Esophagus (tissue), 2 donors: Measurements from ENCODE around the gene OR10G8. TPM values are rescaled to one million over a fixed set of nuclear protein-coding genes. Genes with fewer than 3 reads are reported as not detected.
"Not testable (repeated sequence)": the region's sequence is repeated elsewhere in the genome, so short reads cannot be mapped to it uniquely, and the experiment has no call there.

Source experiments
- H3K27ac ChIP-seq, 2 donors: one replicate each; pipeline ENCODE4 v1.5.1; 2013; ENCODE audit warnings: low read depth in 2 of 2, mild to moderate bottlenecking in 2 of 2, inconsistent platforms in 1 of 2, low read length in 1 of 2, moderate library complexity in 1 of 2
- H3K27me3 ChIP-seq, 2 donors: one replicate each; pipeline ENCODE4 v1.6.1; 2013; ENCODE audit warnings: low read length in 2 of 2, control low read depth in 1 of 2, mild to moderate bottlenecking in 1 of 2; ENCODE audit not compliant: insufficient read depth in 2 of 2, control insufficient read depth in 1 of 2
- H3K36me3 ChIP-seq, 2 donors: one replicate each; pipeline ENCODE4 v1.6.1; 2013; ENCODE audit warnings: low read length in 1 of 2; ENCODE audit not compliant: control insufficient read depth in 2 of 2, insufficient read depth in 2 of 2
- H3K4me1 ChIP-seq, 2 donors: one replicate each; pipeline ENCODE4 v1.6.1; 2013; ENCODE audit warnings: low read length in 1 of 2; ENCODE audit not compliant: control insufficient read depth in 2 of 2, insufficient read depth in 2 of 2
- H3K4me3 ChIP-seq, 2 donors: one replicate each; pipeline ENCODE4 v1.5.1; 2013; ENCODE audit warnings: low read length in 2 of 2, mild to moderate bottlenecking in 2 of 2, low read depth in 1 of 2, moderate library complexity in 1 of 2
- H3K9me3 ChIP-seq, 2 donors: one replicate each; pipeline ENCODE4 v1.6.1; 2013; ENCODE audit warnings: mild to moderate bottlenecking in 2 of 2, low read depth in 1 of 2, low read length in 1 of 2, moderate library complexity in 1 of 2; ENCODE audit not compliant: control insufficient read depth in 2 of 2, insufficient read depth in 1 of 2
- WGBS, 2 donors: extraction: QIAGEN DNeasy Blood & Tissue Kit; methylation state at CpG; one replicate each; pipeline ENCODE4 v1.1.7; 2013; 5-methylcytosine and 5-hydroxymethylcytosine counted together
- polyA plus RNA-seq, 2 donors: library from polyadenylated mRNA; stranded (reverse); fragments of 200-250 nt; gene quantifications; one replicate each; pipeline ENCODE4 v1.2.3, GENCODE V29; 2013
- donor health status: healthy with polysubstance abuse.
- donor health status: Bipolar disorder and iron deficiency.

The OR10G8 gene
- not detected for polyA plus RNA-seq

GRCh38 chr11:124026498-124026897 lies at the start of gene OR10G8:
OR10G8 (plus strand) TSS chr11:124026798; CDS start chr11:124029623, 2,825 bp downstream.
- Histone ChIP-seq H3K27ac (no peak within 1 kb of the TSS), H3K36me3 (no peaks in the 10 kb centered on the region), H3K9me3 (no peaks in the 10 kb centered on the region), H3K4me1 (no peaks in the 10 kb centered on the region), H3K4me3 (no peak within 1 kb of the TSS), H3K27me3 (no peaks in the 10 kb centered on the region)
- WGBS, 2 donors, result 71 to 78% methylated on average over 2 of the region's 2 CpGs

- H3K36me3 ChIP-seq, result no peaks in the 10 kb centered on the region
- no peaks in the 10 kb centered on the region for H3K27me3 ChIP-seq
- no peaks in the 10 kb centered on the region for H3K4me1 ChIP-seq
- H3K27ac ChIP-seq, result no peak within 1 kb of the TSS
- H3K9me3 ChIP-seq, result peaks cover 0 to 8% of the 10 kb centered on the region in 2 donors
- H3K4me3 ChIP-seq, result no peak within 1 kb of the TSS
Measured at GRCh38 chr11:123977731-123978347, 48.8 kb upstream of the OR10G8 start, which contains the start of gene OR10S1. OR10S1 (minus strand) TSS chr11:123977781; CDS start chr11:123977664, 117 bp downstream.

- 81 to 83% methylated on average over 5 of the region's 5 CpGs for WGBS, 2 donors
- no peak overlapping the region for H3K27ac ChIP-seq
- no peak overlapping the region for H3K4me3 ChIP-seq
- no peaks in the 10 kb centered on the region for H3K36me3 ChIP-seq
- peaks cover 0 to 8% of the 10 kb centered on the region in 2 donors for H3K9me3 ChIP-seq
- H3K4me1 ChIP-seq, result no peaks in the 10 kb centered on the region
- H3K27me3 ChIP-seq, result no peaks in the 10 kb centered on the region
Measured at GRCh38 chr11:123979311-123979710, 47.3 kb upstream of the OR10G8 start.

GRCh38 chr11:123995119-123995518 lies 31.5 kb upstream of the OR10G8 start, which contains the start of gene OR10G6:
OR10G6 (minus strand) TSS chr11:123995161; CDS start chr11:123995161, 0 bp downstream.
- Histone ChIP-seq H3K4me3 (no peak within 1 kb of the TSS), H3K36me3 (no peaks in the 10 kb centered on the region), H3K27me3 (no peaks in the 10 kb centered on the region), H3K9me3 (peaks cover 0 to 4% of the 10 kb centered on the region in 2 donors), H3K4me1 (no peaks in the 10 kb centered on the region), H3K27ac (no peak within 1 kb of the TSS)
- WGBS, 2 donors, result 82 to 91% methylated on average over 1 of the region's 1 CpG

- H3K27ac ChIP-seq, result no peak within 1 kb of the TSS
- no peaks in the 10 kb centered on the region for H3K27me3 ChIP-seq
- H3K4me1 ChIP-seq, result no peaks in the 10 kb centered on the region
- H3K4me3 ChIP-seq, result no peak within 1 kb of the TSS
- no peaks in the 10 kb centered on the region for H3K36me3 ChIP-seq
- no peaks in the 10 kb centered on the region for H3K9me3 ChIP-seq
- WGBS, 2 donors, result 78 to 81% methylated on average over 2 of the region's 2 CpGs
Measured at GRCh38 chr11:124012697-124013096, 13.9 kb upstream of the OR10G8 start, which contains the start of gene OR10G4. OR10G4 (plus strand) TSS chr11:124012997; CDS start chr11:124015575, 2,578 bp downstream.

- not testable (repeated sequence) for H3K9me3 ChIP-seq, H3K36me3 ChIP-seq, H3K27me3 ChIP-seq, H3K27ac ChIP-seq, H3K4me1 ChIP-seq, H3K4me3 ChIP-seq
- WGBS, 2 donors, result 85 to 88% methylated on average over 5 to 7 of the region's 9 CpGs
Measured at GRCh38 chr11:124015837-124016236, 10.8 kb upstream of the OR10G8 start.

GRCh38 chr11:124036666-124037065 lies 10.1 kb downstream of the OR10G8 start:
- H3K27me3 ChIP-seq, result no peaks in the 10 kb centered on the region
- no peak overlapping the region for H3K27ac ChIP-seq
- no peak overlapping the region for H3K4me3 ChIP-seq
- WGBS, 2 donors, result 55 to 66% methylated on average over 1 of the region's 1 CpG
- no peaks in the 10 kb centered on the region for H3K4me1 ChIP-seq
- no peaks in the 10 kb centered on the region for H3K9me3 ChIP-seq
- H3K36me3 ChIP-seq, result no peaks in the 10 kb centered on the region

- Histone ChIP-seq H3K9me3 (no peaks in the 10 kb centered on the region), H3K27me3 (no peaks in the 10 kb centered on the region), H3K27ac (no peak overlapping the region), H3K36me3 (no peaks in the 10 kb centered on the region), H3K4me1 (no peaks in the 10 kb centered on the region), H3K4me3 (no peak overlapping the region)
- 79 to 83% methylated on average over 9 of the region's 9 CpGs for WGBS, 2 donors
Measured at GRCh38 chr11:124039557-124039956, 13.0 kb downstream of the OR10G8 start.

GRCh38 chr11:124041254-124041653 lies 14.7 kb downstream of the OR10G8 start, which contains the start of gene OR10G7:
OR10G7 (minus strand) TSS chr11:124041325; CDS start chr11:124039001, 2,324 bp downstream.
- Histone ChIP-seq H3K27ac (no peak within 1 kb of the TSS), H3K4me3 (no peak within 1 kb of the TSS), H3K9me3 (no peaks in the 10 kb centered on the region), H3K27me3 (no peaks in the 10 kb centered on the region), H3K36me3 (no peaks in the 10 kb centered on the region), H3K4me1 (no peaks in the 10 kb centered on the region)
- 2 to 6% methylated on average over 1 of the region's 1 CpG for WGBS, 2 donors

- Histone ChIP-seq H3K36me3 (no peaks in the 10 kb centered on the region), H3K27ac (no peak overlapping the region), H3K4me3 (no peak overlapping the region), H3K9me3 (no peaks in the 10 kb centered on the region), H3K27me3 (no peaks in the 10 kb centered on the region), H3K4me1 (no peaks in the 10 kb centered on the region)
- WGBS, 2 donors, result 74 to 75% methylated on average over 4 of the region's 4 CpGs
Measured at GRCh38 chr11:124043420-124043819, 16.8 kb downstream of the OR10G8 start.
